Fibroblast of the aortic adventitia (primary cell): Measurements from ENCODE around the gene CXCL12. TPM values are rescaled to one million over a fixed set of nuclear protein-coding genes. Genes with fewer than 3 reads are reported as not detected.

Source experiments
- DNase-seq: peaks from one replicate; pipeline ENCODE4 v3.0.0-alpha.2; 2010; ENCODE audit warnings: low read depth
- H3K4me3 ChIP-seq: 2 replicates; pipeline ENCODE4 v1.5.1; 2011; ENCODE audit warnings: low read depth, mild to moderate bottlenecking, control low read depth, low read length, moderate library complexity
- CTCF ChIP-seq: IDR thresholded peaks from 2 replicates; pipeline ENCODE4 v1.5.1; 2011; ENCODE audit warnings: mild to moderate bottlenecking, low read length, control low read depth, inconsistent platforms; ENCODE audit not compliant: insufficient read depth
- total RNA-seq: library from RNA; depleted of rRNA; stranded (reverse); fragments of >200 nt; gene quantifications from 2 replicates; pipeline ENCODE4 v1.2.3, GENCODE V29; 2012; ENCODE audit warnings: low replicate concordance

Gene CXCL12
- total RNA-seq, 1 donor = 381 TPM

GRCh38 chr10:44333511-44333910 is 51.4 kb downstream of the CXCL12 start:
- DNase-seq = no peak
- no peak overlapping the region for H3K4me3 ChIP-seq
- TF ChIP-seq CTCF = no peak

GRCh38 chr10:44332465-44332864 is 52.4 kb downstream of the CXCL12 start:
- no peak overlapping the region for H3K4me3 ChIP-seq

GRCh38 chr10:44330431-44330830 is 54.5 kb downstream of the CXCL12 start:
- TF ChIP-seq CTCF = no peak
- no peak for DNase-seq
- no peak overlapping the region for H3K4me3 ChIP-seq

More at GRCh38 chr10:44332465-44332864, 52.4 kb downstream of the CXCL12 start:
- no peak for TF ChIP-seq CTCF
- no peak for DNase-seq

- H3K4me3 ChIP-seq = no peak overlapping the region
- DNase-seq = no peak
- no peak for TF ChIP-seq CTCF
Observed at GRCh38 chr10:44327461-44327860, 57.4 kb downstream of the CXCL12 start.
